ENCODE data around the gene HTR1D. TPM values are rescaled to one million over a fixed set of nuclear protein-coding genes. Genes with fewer than 3 reads are reported as not detected.

The HTR1D gene
- total RNA-seq, 1 experiment from 2014 or later, result 3.1 TPM

DNA sequence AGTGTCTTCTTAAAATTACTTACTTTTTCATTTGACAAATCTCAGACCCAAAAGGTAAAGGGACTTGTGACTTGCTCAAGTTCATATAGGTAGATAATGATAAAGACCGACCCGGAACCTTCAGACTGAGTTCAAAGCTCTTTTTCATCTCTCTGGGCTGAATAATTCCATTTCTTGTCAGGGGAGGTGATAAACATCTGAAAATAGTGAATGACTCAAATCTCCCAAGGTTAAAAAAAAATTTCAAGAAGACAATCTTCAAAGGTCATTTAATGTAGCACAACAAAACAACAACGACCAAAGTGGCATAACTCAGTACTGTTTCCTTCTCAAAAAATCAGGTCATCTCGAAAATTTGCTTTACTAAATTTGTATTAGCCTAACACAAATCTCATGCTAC lies 69.2 kb downstream of the HTR1D start:
- Histone ChIP-seq H3K4ac (ENCODE audit: low read depth, low read length) (no peak overlapping the region), H3K9ac (ENCODE audit: extremely low read depth, insufficient read length, low read length) (no peak overlapping the region), H3K23me2 (ENCODE audit: insufficient read length, low read depth, low read length, poor library complexity, severe bottlenecking) (no peaks in the 10 kb centered on the region), H3K14ac (ENCODE audit: insufficient read depth, low read length) (no peak overlapping the region), H4K8ac (replicated peaks; ENCODE audit: insufficient read length, low read depth, low read length) (no peak overlapping the region), H4K91ac (ENCODE audit: insufficient read length, low read depth, low read length) (no peak overlapping the region), H3K79me2 (ENCODE audit: insufficient read depth, low read length) (peaks cover 23% of the 10 kb centered on the region; the same call in 1 of the 2 replicates), H4K5ac (ENCODE audit: insufficient read length, low read depth, low read length) (no peak overlapping the region), H3K4me2 (ENCODE audit: insufficient read depth, insufficient read length, low read length) (no peak overlapping the region), H3K79me1 (ENCODE audit: insufficient read depth, low read depth, low read length, poor library complexity, severe bottlenecking) (peaks cover 3% of the 10 kb centered on the region), H2AFZ (ENCODE audit: low read length) (no peak overlapping the region), H4K20me1 (ENCODE audit: control insufficient read depth, insufficient read depth, insufficient read length) (peaks cover 2% of the 10 kb centered on the region), H2BK120ac (ENCODE audit: low read depth, low read length, poor library complexity, severe bottlenecking) (no peak overlapping the region), H3K4me1 (ENCODE audit: insufficient read depth, low read length) (no peaks in the 10 kb centered on the region), H3K56ac (ENCODE audit: insufficient read length, low read depth, low read length) (no peak overlapping the region), H3K18ac (ENCODE audit: insufficient read length, low read depth, low read length) (no peak overlapping the region), H3T11ph (ENCODE audit: low read length) (no peak overlapping the region), H3K9me3 (ENCODE audit: control insufficient read depth, low read depth, low read length) (no peaks in the 10 kb centered on the region), H3K23ac (ENCODE audit: insufficient read length, low read depth, low read length) (no peak overlapping the region), H3K27me3 (ENCODE audit: insufficient read depth, low read length) (no peaks in the 10 kb centered on the region), H2BK12ac (ENCODE audit: insufficient read length, low read depth, low read length) (no peak overlapping the region), H2BK15ac (ENCODE audit: low read depth, low read length) (no peak overlapping the region), H2BK5ac (ENCODE audit: insufficient read length, low read length) (no peak overlapping the region), H2AK5ac (ENCODE audit: insufficient read length, low read length) (no peak overlapping the region), H2BK20ac (ENCODE audit: low read depth, low read length, poor library complexity, severe bottlenecking) (no peak overlapping the region), H3K27ac (ENCODE audit: insufficient read length, low read depth, low read length) (no peak overlapping the region)
- DNase-seq, result no peak
- Mint-ChIP-seq H3K4me3 (no peak overlapping the region), H3K9me3 (no peaks in the 10 kb centered on the region), H3K27me3 (ENCODE audit: low read depth) (no peaks in the 10 kb centered on the region), H3K4me1 (peaks cover 5 to 11% of the 10 kb centered on the region in 2 experiments), H3K36me3 (ENCODE audit: insufficient read depth in 1 of 3, low read depth in 3 of 3) (peaks cover 0 to 7% (median 0%) of the 10 kb centered on the region in 3 experiments; a peak in 1 of 7 replicates), H3K27ac (no peak overlapping the region; a peak in 1 of 7 replicates)
- TF ChIP-seq, protein P1, sequence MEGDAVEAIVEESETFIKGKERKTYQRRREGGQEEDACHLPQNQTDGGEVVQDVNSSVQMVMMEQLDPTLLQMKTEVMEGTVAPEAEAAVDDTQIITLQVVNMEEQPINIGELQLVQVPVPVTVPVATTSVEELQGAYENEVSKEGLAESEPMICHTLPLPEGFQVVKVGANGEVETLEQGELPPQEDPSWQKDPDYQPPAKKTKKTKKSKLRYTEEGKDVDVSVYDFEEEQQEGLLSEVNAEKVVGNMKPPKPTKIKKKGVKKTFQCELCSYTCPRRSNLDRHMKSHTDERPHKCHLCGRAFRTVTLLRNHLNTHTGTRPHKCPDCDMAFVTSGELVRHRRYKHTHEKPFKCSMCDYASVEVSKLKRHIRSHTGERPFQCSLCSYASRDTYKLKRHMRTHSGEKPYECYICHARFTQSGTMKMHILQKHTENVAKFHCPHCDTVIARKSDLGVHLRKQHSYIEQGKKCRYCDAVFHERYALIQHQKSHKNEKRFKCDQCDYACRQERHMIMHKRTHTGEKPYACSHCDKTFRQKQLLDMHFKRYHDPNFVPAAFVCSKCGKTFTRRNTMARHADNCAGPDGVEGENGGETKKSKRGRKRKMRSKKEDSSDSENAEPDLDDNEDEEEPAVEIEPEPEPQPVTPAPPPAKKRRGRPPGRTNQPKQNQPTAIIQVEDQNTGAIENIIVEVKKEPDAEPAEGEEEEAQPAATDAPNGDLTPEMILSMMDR (conservative IDR thresholded peaks at IDR 0.05), result no peak
- WGBS (ENCODE audit: extremely low coverage, insufficient read length, low lambda C conversion rate), result no CpG with 5 or more reads among the region's 4 CpGs

Other genes with a start within 250 kb of the HTR1D start
- not detected in 2 replicates for gene LACTBL1, start 244.6 kb downstream of the HTR1D start, total RNA-seq (2021)
- gene TEX46, start 201.7 kb downstream of the HTR1D start, total RNA-seq (2021), result not detected in 2 replicates
- 197 and 204 TPM in 2 replicates for gene KDM1A, start 198.0 kb downstream of the HTR1D start, total RNA-seq (2021)
- gene LUZP1, start 48.6 kb downstream of the HTR1D start, total RNA-seq (2021), result 45.4 and 48.2 TPM in 2 replicates
- 196 and 197 TPM in 2 replicates for gene HNRNPR, start 126.8 kb upstream of the HTR1D start, total RNA-seq (2021)
- 0.44 and 0.52 TPM in 2 replicates for gene ZNF436, start 152.3 kb upstream of the HTR1D start, total RNA-seq (2021)
- 0.29 and 0.37 TPM in 2 replicates for gene TCEA3, start 207.2 kb upstream of the HTR1D start, total RNA-seq (2021)

Data from H9 (cell line).